ENCODE data around the gene GPT2. TPM values are rescaled to one million over a fixed set of nuclear protein-coding genes. Genes with fewer than 3 reads are reported as not detected.

GPT2 gene
- total RNA-seq, 1 experiment from 2014 or later = 19.4 TPM

GRCh38 chr16:46882940-46883307, 1.2 kb upstream of the GPT2 start:
- DNase-seq (no peak), ATAC-seq (no peak)
- H3K4me2 ChIP-seq (ENCODE audit: low read length) = peak overlapping the region; percentile 84; the same call in 1 of the 2 replicates
- H3F3A ChIP-seq (ENCODE audit: low read length, unreplicated experiment) = no peaks in the 10 kb centered on the region
- H2AFZ ChIP-seq (ENCODE audit: low read length) = no peak overlapping the region
- ChIA-PET POLR2A (ENCODE audit: unreplicated experiment) (no interaction called here), CTCF (no interaction called here)
- TF ChIP-seq CTCF (conservative IDR thresholded peaks at IDR 0.05; ENCODE audit: low read depth, low read length) (no peak), EZH2phosphoT487 (IDR thresholded peaks at IDR 0.05; ENCODE audit: borderline replicate concordance, low read length) (no peak), EZH2 (IDR thresholded peaks at IDR 0.05; ENCODE audit: low read length, unreplicated experiment) (no peak)
- BruUV-seq (replicated peaks) = no TSS peak
- H3K4me3 ChIP-seq (ENCODE audit: low read length) = no peak overlapping the region
- peaks cover 25% of the 10 kb centered on the region for H3K79me2 ChIP-seq (ENCODE audit: low read length)
- H3K4me1 ChIP-seq (ENCODE audit: insufficient read depth, low read length) = peaks cover 16% of the 10 kb centered on the region
- intact Hi-C loops (cut with micrococcal nuclease) = no loop called here
- no peaks in the 10 kb centered on the region for H3K9me2 ChIP-seq (replicated peaks; ENCODE audit: low read length)
- H4K20me1 ChIP-seq (ENCODE audit: low read length) = no peaks in the 10 kb centered on the region
- no peaks in the 10 kb centered on the region for H3K9me3 ChIP-seq (ENCODE audit: low read length)
- no peaks in the 10 kb centered on the region for H3K27me3 ChIP-seq (ENCODE audit: low read length)
- H3K27ac ChIP-seq (ENCODE audit: low read length) = no peak overlapping the region
- no peaks in the 10 kb centered on the region for H3K36me3 ChIP-seq (ENCODE audit: low read depth, low read length)
- no peak overlapping the region for H3K9ac ChIP-seq (ENCODE audit: low read length)

GRCh38 chr16:46883353-46883689, 841 bp upstream of the GPT2 start:
- no peak for DNase-seq
- H3K27ac ChIP-seq (ENCODE audit: low read length) = no peak overlapping the region
- BruUV-seq (replicated peaks) = TSS peak; percentile 92
- H3K27me3 ChIP-seq (ENCODE audit: low read length) = no peaks in the 10 kb centered on the region
- POLR2A ChIA-PET (ENCODE audit: unreplicated experiment) = no interaction called here
- CTCF ChIA-PET = interaction anchor here (0.9 kb wide), 1 partner anchor 26 kb away, joined by 3 read pairs; no protein-coding TSS in a partner anchor
- H3K4me3 ChIP-seq (ENCODE audit: low read length) = peak overlapping the region; percentile 89
- H3K4me1 ChIP-seq (ENCODE audit: insufficient read depth, low read length) = peaks cover 16% of the 10 kb centered on the region
- H3F3A ChIP-seq (ENCODE audit: low read length, unreplicated experiment) = no peaks in the 10 kb centered on the region
- TF ChIP-seq EZH2 (IDR thresholded peaks at IDR 0.05; ENCODE audit: low read length, unreplicated experiment) (no peak), EZH2phosphoT487 (IDR thresholded peaks at IDR 0.05; ENCODE audit: borderline replicate concordance, low read length) (no peak), CTCF (conservative IDR thresholded peaks at IDR 0.05; ENCODE audit: low read depth, low read length) (no peak)
- peak; percentile 1 for ATAC-seq
- peaks cover 25% of the 10 kb centered on the region for H3K79me2 ChIP-seq (ENCODE audit: low read length)
- H2AFZ ChIP-seq (ENCODE audit: low read length) = peak overlapping the region; percentile 81
- H3K9ac ChIP-seq (ENCODE audit: low read length) = peak overlapping the region; percentile 52
- no peaks in the 10 kb centered on the region for H4K20me1 ChIP-seq (ENCODE audit: low read length)
- no peaks in the 10 kb centered on the region for H3K9me3 ChIP-seq (ENCODE audit: low read length)
- peak overlapping the region; percentile 84 for H3K4me2 ChIP-seq (ENCODE audit: low read length)
- H3K9me2 ChIP-seq (replicated peaks; ENCODE audit: low read length) = no peaks in the 10 kb centered on the region
- intact Hi-C loops (cut with micrococcal nuclease) = no loop called here
- H3K36me3 ChIP-seq (ENCODE audit: low read depth, low read length) = no peaks in the 10 kb centered on the region

- CTCF ChIA-PET = interaction anchor here (0.7 kb wide), 2 partner anchors 24 to 41 kb away, joined by 3 to 13 read pairs; no protein-coding TSS in a partner anchor
- BruUV-seq (replicated peaks) = no TSS peak
- Histone ChIP-seq H3K4me3 (ENCODE audit: low read length) (peak overlapping the region; percentile 89), H3K9me2 (replicated peaks; ENCODE audit: low read length) (no peaks in the 10 kb centered on the region), H2AFZ (ENCODE audit: low read length) (peak overlapping the region; percentile 88), H3K9me3 (ENCODE audit: low read length) (no peaks in the 10 kb centered on the region), H3K36me3 (ENCODE audit: low read depth, low read length) (no peaks in the 10 kb centered on the region), H3K79me2 (ENCODE audit: low read length) (peaks cover 25% of the 10 kb centered on the region), H4K20me1 (ENCODE audit: low read length) (no peaks in the 10 kb centered on the region), H3K27ac (ENCODE audit: low read length) (no peak overlapping the region), H3K27me3 (ENCODE audit: low read length) (no peaks in the 10 kb centered on the region), H3K9ac (ENCODE audit: low read length) (peak overlapping the region; percentile 70), H3K4me1 (ENCODE audit: insufficient read depth, low read length) (peaks cover 16% of the 10 kb centered on the region), H3K4me2 (ENCODE audit: low read length) (peak overlapping the region; percentile 99), H3F3A (ENCODE audit: low read length, unreplicated experiment) (no peaks in the 10 kb centered on the region)
- DNase-seq = no peak
- intact Hi-C loops (cut with micrococcal nuclease) = no loop called here
- TF ChIP-seq CTCF (conservative IDR thresholded peaks at IDR 0.05; ENCODE audit: low read depth, low read length) (no peak), EZH2 (IDR thresholded peaks at IDR 0.05; ENCODE audit: low read length, unreplicated experiment) (no peak), EZH2phosphoT487 (IDR thresholded peaks at IDR 0.05; ENCODE audit: borderline replicate concordance, low read length) (no peak)
- ATAC-seq = peak; percentile 9
- POLR2A ChIA-PET (ENCODE audit: unreplicated experiment) = no interaction called here
These were observed 541 bp downstream of the GPT2 start for GRCh38 chr16:46884513-46885293.

Measured in PC-3 (cell line).